Liver (tissue), 9 donors: ENCODE measurements around the gene FES. TPM values are rescaled to one million over a fixed set of nuclear protein-coding genes. Genes with fewer than 3 reads are reported as not detected.
A peak's percentile ranks its signal among the peaks of the same experiment; 100 is the strongest.

Experiments used
- DNase-seq: peaks from one replicate; pipeline ENCODE4 v3.0.0-alpha.2; 2017; ENCODE audit warnings: low spot score
- H3K27ac ChIP-seq, 2 donors: one replicate each; pipeline ENCODE4 v1.7.0; 2013; ENCODE audit warnings: inconsistent platforms in 2 of 2, low read length in 2 of 2, control low read depth in 1 of 2, low read depth in 1 of 2, mild to moderate bottlenecking in 1 of 2
- H3K27me3 ChIP-seq, 4 donors: one replicate each; pipeline versions ENCODE4 v1.6.1 to v1.7.0; 2013; ENCODE audit warnings: low read length in 3 of 4, inconsistent platforms in 1 of 4, mild to moderate bottlenecking in 1 of 4, moderate library complexity in 1 of 4; ENCODE audit not compliant: control insufficient read depth in 4 of 4, insufficient read depth in 4 of 4
- H3K36me3 ChIP-seq, 4 donors: one replicate each; pipeline versions ENCODE4 v1.6.1 to v1.7.0; 2013; ENCODE audit warnings: low read length in 3 of 4, mild to moderate bottlenecking in 3 of 4, low read depth in 1 of 4, moderate library complexity in 1 of 4; ENCODE audit not compliant: control insufficient read depth in 4 of 4, insufficient read depth in 3 of 4
- H3K4me1 ChIP-seq, 4 donors: one replicate each; pipeline versions ENCODE4 v1.6.1 to v1.7.0; 2013; ENCODE audit warnings: low read length in 3 of 4, mild to moderate bottlenecking in 3 of 4, moderate library complexity in 1 of 4; ENCODE audit not compliant: control insufficient read depth in 4 of 4, insufficient read depth in 4 of 4
- H3K4me3 ChIP-seq, 3 donors: one replicate each; pipeline versions ENCODE4 v1.6.1 to v1.7.0; 2013; ENCODE audit warnings: low read length in 3 of 3, control low read depth in 1 of 3, low read depth in 1 of 3, mild to moderate bottlenecking in 1 of 3
- H3K9ac ChIP-seq, 2 donors: one replicate each; pipeline ENCODE4 v1.7.0; 2013; ENCODE audit warnings: low read length in 2 of 2, mild to moderate bottlenecking in 2 of 2, moderate library complexity in 2 of 2, control low read depth in 1 of 2, low read depth in 1 of 2
- H3K9me3 ChIP-seq, 4 donors: one replicate each; pipeline versions ENCODE4 v1.6.1 to v1.7.0; 2013; ENCODE audit warnings: low read length in 3 of 4; ENCODE audit not compliant: control insufficient read depth in 4 of 4
- ATF3 ChIP-seq: IDR thresholded peaks from 2 replicates; pipeline ENCODE4 v1.6.1; 2016; ENCODE audit warnings: antibody characterized with exemption
- EGR1 ChIP-seq, 2 donors: IDR thresholded peaks; 2 replicates each; pipeline ENCODE4 v1.6.1; 2016 to 2018; ENCODE audit warnings: antibody characterized with exemption in 2 of 2, low read depth in 2 of 2
- FOXA1 ChIP-seq: IDR thresholded peaks from 2 replicates; pipeline ENCODE4 v1.6.1; 2016; ENCODE audit warnings: antibody characterized with exemption
- FOXA2 ChIP-seq: IDR thresholded peaks from 2 replicates; pipeline ENCODE4 v1.6.1; 2016; ENCODE audit warnings: antibody characterized with exemption
- GABPA ChIP-seq, 2 donors: IDR thresholded peaks in 1 of 2; conservative IDR thresholded peaks in 1 of 2; 2 replicates each; pipeline ENCODE4 v1.6.1; 2016; ENCODE audit warnings: antibody characterized with exemption in 2 of 2, mild to moderate bottlenecking in 1 of 2, moderate library complexity in 1 of 2
- HNF4A ChIP-seq, 2 donors: conservative IDR thresholded peaks; 2 replicates each; pipeline ENCODE4 v1.6.1; 2016; ENCODE audit warnings: antibody characterized with exemption in 2 of 2, mild to moderate bottlenecking in 2 of 2
- HNF4G ChIP-seq: IDR thresholded peaks from 2 replicates; pipeline ENCODE4 v1.6.1; 2016; ENCODE audit warnings: antibody characterized with exemption
- JUND ChIP-seq, 2 donors: IDR thresholded peaks; 2 replicates each; pipeline ENCODE4 v1.6.1; 2016; ENCODE audit warnings: antibody characterized with exemption in 2 of 2
- MAX ChIP-seq: IDR thresholded peaks from 2 replicates; pipeline ENCODE4 v1.6.1; 2016; ENCODE audit warnings: antibody characterized with exemption
- NR2F2 ChIP-seq: IDR thresholded peaks from 2 replicates; pipeline ENCODE4 v1.6.1; 2016; ENCODE audit warnings: antibody characterized with exemption
- RAD21 ChIP-seq, 2 donors: IDR thresholded peaks; 2 replicates each; pipeline ENCODE4 v1.6.1; 2016; ENCODE audit warnings: antibody characterized with exemption in 2 of 2, mild to moderate bottlenecking in 2 of 2
- REST ChIP-seq: IDR thresholded peaks from 2 replicates; pipeline ENCODE4 v1.6.1; 2016; ENCODE audit warnings: antibody characterized with exemption, mild to moderate bottlenecking
- RXRA ChIP-seq, 2 donors: IDR thresholded peaks; 2 replicates each; pipeline ENCODE4 v1.6.1; 2017 to 2018; ENCODE audit warnings: antibody characterized with exemption in 2 of 2, mild to moderate bottlenecking in 1 of 2
- SP1 ChIP-seq: IDR thresholded peaks from 2 replicates; pipeline ENCODE4 v1.6.1; 2018; ENCODE audit warnings: antibody characterized with exemption, mild to moderate bottlenecking
- TAF1 ChIP-seq: conservative IDR thresholded peaks from 2 replicates; pipeline ENCODE4 v1.6.1; 2016; ENCODE audit warnings: antibody characterized with exemption, mild to moderate bottlenecking
- YY1 ChIP-seq: IDR thresholded peaks from 2 replicates; pipeline ENCODE4 v1.6.1; 2016; ENCODE audit warnings: antibody characterized with exemption, mild to moderate bottlenecking
- ZBTB33 ChIP-seq: IDR thresholded peaks from 2 replicates; pipeline ENCODE4 v1.6.1; 2016; ENCODE audit warnings: antibody characterized with exemption
- WGBS: extraction: QIAGEN DNeasy Blood & Tissue Kit; methylation state at CpG from one replicate; pipeline ENCODE4 v1.1.7; 2013; 5-methylcytosine and 5-hydroxymethylcytosine counted together
- polyA plus RNA-seq, 2 donors: library from polyadenylated mRNA; stranded (reverse) in 1 of 2; unstranded in 1 of 2; fragments of 200-250 nt in 1 of 2; fragments of >200 nt in 1 of 2; fragmentation: Nextera tagmentation in 1 of 2; extraction: Ambion mirVana in 1 of 2; gene quantifications; one replicate each; pipeline versions ENCODE4 v1.2.1 to v1.2.3, GENCODE V29; 2013 to 2015
- total RNA-seq, 2 donors: library from RNA; depleted of rRNA; stranded (reverse); fragments of >200 nt; gene quantifications; one replicate each; pipeline ENCODE4 v1.2.3, GENCODE V29; 2014
- TF ChIP-seq, protein P1 (sequence below): fragments of 150-350 bp; IDR thresholded peaks from 2 replicates; pipeline ENCODE4 v1.5.1; 2017; ENCODE audit warnings: improper control_type of control experiment, low read depth, low read length; ENCODE audit not compliant: missing input control
- donor health status: healthy.
- donor health status: healthy.
- donor health status: healthy.
- donor health status: healthy.
- donor health status: healthy.

The FES gene
- total and polyA plus RNA-seq, 4 donors: 12.1 to 43.1 (median 28.8) TPM

- no peaks in the 10 kb centered on the region for H3K27me3 ChIP-seq
- peaks cover 10 to 58% (median 51%) of the 10 kb centered on the region in 4 donors for H3K4me1 ChIP-seq
- peak overlapping the region in 1 of 2 donors; percentile 16 for H3K9ac ChIP-seq
- WGBS: 24% methylated on average over 5 of the region's 5 CpGs
- H3K36me3 ChIP-seq: peaks cover 4 to 36% (median 13%) of the 10 kb centered on the region in 4 donors
- DNase-seq: no peak
- no peaks in the 10 kb centered on the region for H3K9me3 ChIP-seq
- TF ChIP-seq HNF4G (no peak), FOXA1 (no peak), ATF3 (no peak), JUND (IDR thresholded peaks at IDR 0.05) (no peak), FOXA2 (no peak), EGR1 (IDR thresholded peaks at IDR 0.05; ENCODE audit: low read depth in 2 of 2) (no peak), REST (no peak), YY1 (no peak), GABPA (IDR thresholded peaks at IDR 0.05 in 1 of 2, conservative IDR thresholded peaks at IDR 0.05 in 1 of 2) (no peak), HNF4A (conservative IDR thresholded peaks at IDR 0.05) (no peak), NR2F2 (no peak), MAX (no peak), ZBTB33 (no peak), RXRA (IDR thresholded peaks at IDR 0.05) (no peak), SP1 (no peak), TAF1 (no peak), RAD21 (IDR thresholded peaks at IDR 0.05) (no peak)
- TF ChIP-seq, protein P1, sequence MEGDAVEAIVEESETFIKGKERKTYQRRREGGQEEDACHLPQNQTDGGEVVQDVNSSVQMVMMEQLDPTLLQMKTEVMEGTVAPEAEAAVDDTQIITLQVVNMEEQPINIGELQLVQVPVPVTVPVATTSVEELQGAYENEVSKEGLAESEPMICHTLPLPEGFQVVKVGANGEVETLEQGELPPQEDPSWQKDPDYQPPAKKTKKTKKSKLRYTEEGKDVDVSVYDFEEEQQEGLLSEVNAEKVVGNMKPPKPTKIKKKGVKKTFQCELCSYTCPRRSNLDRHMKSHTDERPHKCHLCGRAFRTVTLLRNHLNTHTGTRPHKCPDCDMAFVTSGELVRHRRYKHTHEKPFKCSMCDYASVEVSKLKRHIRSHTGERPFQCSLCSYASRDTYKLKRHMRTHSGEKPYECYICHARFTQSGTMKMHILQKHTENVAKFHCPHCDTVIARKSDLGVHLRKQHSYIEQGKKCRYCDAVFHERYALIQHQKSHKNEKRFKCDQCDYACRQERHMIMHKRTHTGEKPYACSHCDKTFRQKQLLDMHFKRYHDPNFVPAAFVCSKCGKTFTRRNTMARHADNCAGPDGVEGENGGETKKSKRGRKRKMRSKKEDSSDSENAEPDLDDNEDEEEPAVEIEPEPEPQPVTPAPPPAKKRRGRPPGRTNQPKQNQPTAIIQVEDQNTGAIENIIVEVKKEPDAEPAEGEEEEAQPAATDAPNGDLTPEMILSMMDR: no peak
- H3K27ac ChIP-seq: peak overlapping the region in 1 of 2 donors; percentile 90
- H3K4me3 ChIP-seq: no peak overlapping the region
These were observed 1.9 kb downstream of the FES start for GRCh38 chr15:90886291-90886614.
